HEK293 (cell line): ENCODE results near the gene FAM217A.
A peak's percentile ranks its signal among the peaks of the same experiment; 100 is the strongest.

Experiments
- CTCF ChIA-PET: fragments of 350-600 bp; formaldehyde crosslinking; extraction: SDS; loops from one replicate; lab custom pipeline; 2021; ENCODE audit warnings: antibody characterized with exemption; lab: Yijun Ruan, JAX
- POLR2A ChIA-PET: fragments of 300-600 bp; formaldehyde crosslinking; extraction: SDS; loops from one replicate; lab custom pipeline; 2020; ENCODE audit warnings: antibody characterized with exemption, inconsistent platforms; lab: Yijun Ruan, JAX
- H3K27ac ChIP-seq: fragments of 200-500 bp; sonication (Bioruptor generic); 2 replicates; pipeline ENCODE4 v1.5.1; 2014; ENCODE audit warnings: low read depth, low read length, control low read depth, inconsistent platforms; ENCODE audit errors: extremely low read depth
- H3K36me3 ChIP-seq, 2 experiments: fragments of 200-500 bp in 1 of 2; sonication (Bioruptor generic) in 1 of 2; 1 replicate in 1 of 2; 2 replicates in 1 of 2; pipeline ENCODE4 v1.5.1; 2014 to 2017; ENCODE audit warnings: inconsistent platforms in 2 of 2, low read length in 2 of 2; ENCODE audit not compliant: control insufficient read depth in 2 of 2, insufficient read depth in 1 of 2
- H3K4me1 ChIP-seq: fragments of 200-500 bp; sonication (Bioruptor generic); 2 replicates; pipeline ENCODE4 v1.5.1; 2014; ENCODE audit warnings: mild to moderate bottlenecking, low read length, inconsistent platforms; ENCODE audit not compliant: control insufficient read depth, insufficient read depth
- H3K4me3 ChIP-seq: 2 replicates; pipeline ENCODE4 v1.5.1; 2011; ENCODE audit warnings: low read depth, mild to moderate bottlenecking, control low read depth, low read length, moderate library complexity
- H3K9me3 ChIP-seq: fragments of 200-500 bp; sonication (Bioruptor generic); 2 replicates; pipeline ENCODE4 v1.5.1; 2014; ENCODE audit warnings: low read depth, low read length, inconsistent platforms; ENCODE audit not compliant: control insufficient read depth, insufficient read depth
- KLF10 ChIP-seq: fragments of 450-650 bp; IDR thresholded peaks from 2 replicates; pipeline ENCODE4 v1.5.1; 2018; ENCODE audit warnings: missing biosample characterization, mild to moderate bottlenecking, missing genetic modification characterization
- PRDM1 ChIP-seq: fragments of 450-650 bp; formaldehyde crosslinking; IDR thresholded peaks from 2 replicates; pipeline ENCODE4; 2016; ENCODE audit warnings: missing biosample characterization, missing genetic modification characterization
- SCRT2 ChIP-seq: fragments of 450-650 bp; formaldehyde crosslinking; IDR thresholded peaks from 2 replicates; pipeline ENCODE4 v1.5.1; 2016; ENCODE audit warnings: missing biosample characterization, missing genetic modification characterization
- ZBTB8A ChIP-seq: fragments of 450-650 bp; formaldehyde crosslinking; IDR thresholded peaks from 2 replicates; pipeline ENCODE4 v1.5.1; 2016; ENCODE audit warnings: missing biosample characterization, missing genetic modification characterization
- ZFP37 ChIP-seq: fragments of 450-650 bp; formaldehyde crosslinking; IDR thresholded peaks from 2 replicates; pipeline ENCODE4 v1.5.1; 2016; ENCODE audit warnings: missing biosample characterization, missing genetic modification characterization
- ZNF174 ChIP-seq: fragments of 450-650 bp; formaldehyde crosslinking; IDR thresholded peaks from 2 replicates; pipeline ENCODE4 v1.5.0; 2017; ENCODE audit warnings: missing biosample characterization, mild to moderate bottlenecking, missing genetic modification characterization
- ZNF274 ChIP-seq, 2 experiments: fragments of 200-500 bp in 1 of 2; fragments of 450-650 bp in 1 of 2; sonication (Bioruptor generic) in 1 of 2; formaldehyde crosslinking in 1 of 2; IDR thresholded peaks; 2 replicates each; pipeline versions ENCODE4 v1.5.1 to v1.6.1; 2014 to 2016; ENCODE audit warnings: borderline replicate concordance in 1 of 2, inconsistent platforms in 1 of 2, low read length in 1 of 2, missing biosample characterization in 1 of 2, missing genetic modification characterization in 1 of 2
- ZNF335 ChIP-seq: fragments of 450-650 bp; formaldehyde crosslinking; conservative IDR thresholded peaks from 2 replicates; pipeline ENCODE4 v1.5.1; 2016; ENCODE audit warnings: missing biosample characterization, missing genetic modification characterization
- ZNF366 ChIP-seq: fragments of 450-650 bp; formaldehyde crosslinking; conservative IDR thresholded peaks from 2 replicates; pipeline ENCODE4 v1.5.1; 2016; ENCODE audit warnings: missing biosample characterization, missing genetic modification characterization
- ZNF394 ChIP-seq: fragments of 450-650 bp; formaldehyde crosslinking; IDR thresholded peaks from 2 replicates; pipeline ENCODE4 v1.5.1; 2016; ENCODE audit warnings: missing biosample characterization, missing genetic modification characterization, mild to moderate bottlenecking, moderate library complexity, borderline replicate concordance
- ZNF76 ChIP-seq: fragments of 450-650 bp; formaldehyde crosslinking; IDR thresholded peaks from 2 replicates; pipeline ENCODE4; 2016; ENCODE audit warnings: low read depth, missing biosample characterization, missing genetic modification characterization, borderline replicate concordance
- ZNF843 ChIP-seq: fragments of 450-650 bp; formaldehyde crosslinking; IDR thresholded peaks from 2 replicates; pipeline ENCODE4 v1.5.1; 2016; ENCODE audit warnings: missing biosample characterization, missing genetic modification characterization
- TF ChIP-seq, protein P1 (sequence below): fragments of 450-650 bp; formaldehyde crosslinking; IDR thresholded peaks from 2 replicates; pipeline ENCODE4 v1.5.1; 2016; ENCODE audit warnings: missing biosample characterization, missing genetic modification characterization
- TF ChIP-seq, protein P2 (sequence below): fragments of 450-650 bp; formaldehyde crosslinking; IDR thresholded peaks from 2 replicates; pipeline ENCODE4 v1.5.1; 2017; ENCODE audit warnings: missing biosample characterization, missing genetic modification characterization
- TF ChIP-seq, protein P3 (sequence below): fragments of 450-650 bp; formaldehyde crosslinking; IDR thresholded peaks from 2 replicates; pipeline ENCODE4 v1.5.1; 2016; ENCODE audit warnings: missing biosample characterization, missing genetic modification characterization
- TF ChIP-seq, protein P4 (sequence below): fragments of 450-650 bp; formaldehyde crosslinking; IDR thresholded peaks from 2 replicates; pipeline ENCODE4 v1.5.1; 2017; ENCODE audit warnings: missing biosample characterization, mild to moderate bottlenecking, missing genetic modification characterization, moderate library complexity
- TF ChIP-seq, protein P5 (sequence below): fragments of 450-650 bp; formaldehyde crosslinking; IDR thresholded peaks from 2 replicates; pipeline ENCODE4 v1.5.1; 2016; ENCODE audit warnings: missing biosample characterization, missing genetic modification characterization
- TF ChIP-seq, protein P6 (sequence below): fragments of 450-650 bp; formaldehyde crosslinking; IDR thresholded peaks from 2 replicates; pipeline ENCODE4 v1.5.1; 2016; ENCODE audit warnings: missing biosample characterization, missing genetic modification characterization

Gene FAM217A

DNA sequence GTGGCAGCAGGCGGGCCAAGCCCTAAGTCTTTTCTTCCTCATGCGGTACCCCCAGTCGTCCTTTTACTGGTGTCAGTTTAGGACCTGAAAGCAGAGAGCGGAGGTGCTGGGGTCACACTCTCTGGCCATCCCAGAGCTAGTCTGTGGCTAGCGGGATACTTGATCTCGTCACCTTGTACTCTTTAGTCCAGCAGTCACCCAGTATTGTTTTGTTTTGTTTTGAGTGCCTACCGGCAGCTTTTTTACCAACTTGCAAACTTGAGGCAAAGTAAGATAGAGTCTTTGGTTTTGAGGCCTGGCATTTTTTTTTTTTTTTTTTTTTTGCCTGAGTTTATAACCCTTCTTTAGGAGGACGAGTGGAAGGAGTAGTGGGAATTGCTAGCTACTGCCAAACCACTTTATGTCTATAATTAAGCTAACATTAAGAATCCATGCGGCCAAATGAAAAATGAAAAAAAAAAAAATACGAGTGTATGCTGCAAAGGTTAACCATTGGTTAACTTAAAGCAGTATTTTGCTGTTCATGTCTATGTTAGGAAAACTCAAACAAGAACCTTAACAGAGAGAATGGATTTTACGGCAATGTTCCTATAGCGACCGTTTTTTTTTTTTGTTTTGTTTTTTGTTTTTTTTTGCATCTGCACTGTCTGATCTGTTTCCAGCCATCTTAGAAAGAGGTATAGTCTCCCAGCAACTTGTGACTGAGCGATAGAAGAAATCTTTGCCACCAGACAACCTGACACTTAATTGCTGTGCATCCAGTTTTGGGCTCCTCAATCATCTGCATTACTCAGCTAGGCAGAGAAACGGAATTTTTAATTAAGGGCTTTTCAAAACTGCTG is 56.9 kb downstream of the FAM217A start (continued):
- TF ChIP-seq ZNF274 (IDR thresholded peaks at IDR 0.05; ENCODE audit: low read length), result no peak
- TF ChIP-seq ZNF274 (tag by site-specific recombination; IDR thresholded peaks at IDR 0.05; ENCODE audit: borderline replicate concordance), result no peak
- TF ChIP-seq, protein P1, sequence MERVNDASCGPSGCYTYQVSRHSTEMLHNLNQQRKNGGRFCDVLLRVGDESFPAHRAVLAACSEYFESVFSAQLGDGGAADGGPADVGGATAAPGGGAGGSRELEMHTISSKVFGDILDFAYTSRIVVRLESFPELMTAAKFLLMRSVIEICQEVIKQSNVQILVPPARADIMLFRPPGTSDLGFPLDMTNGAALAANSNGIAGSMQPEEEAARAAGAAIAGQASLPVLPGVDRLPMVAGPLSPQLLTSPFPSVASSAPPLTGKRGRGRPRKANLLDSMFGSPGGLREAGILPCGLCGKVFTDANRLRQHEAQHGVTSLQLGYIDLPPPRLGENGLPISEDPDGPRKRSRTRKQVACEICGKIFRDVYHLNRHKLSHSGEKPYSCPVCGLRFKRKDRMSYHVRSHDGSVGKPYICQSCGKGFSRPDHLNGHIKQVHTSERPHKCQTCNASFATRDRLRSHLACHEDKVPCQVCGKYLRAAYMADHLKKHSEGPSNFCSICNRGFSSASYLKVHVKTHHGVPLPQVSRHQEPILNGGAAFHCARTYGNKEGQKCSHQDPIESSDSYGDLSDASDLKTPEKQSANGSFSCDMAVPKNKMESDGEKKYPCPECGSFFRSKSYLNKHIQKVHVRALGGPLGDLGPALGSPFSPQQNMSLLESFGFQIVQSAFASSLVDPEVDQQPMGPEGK, result no peak
- TF ChIP-seq, protein P2, sequence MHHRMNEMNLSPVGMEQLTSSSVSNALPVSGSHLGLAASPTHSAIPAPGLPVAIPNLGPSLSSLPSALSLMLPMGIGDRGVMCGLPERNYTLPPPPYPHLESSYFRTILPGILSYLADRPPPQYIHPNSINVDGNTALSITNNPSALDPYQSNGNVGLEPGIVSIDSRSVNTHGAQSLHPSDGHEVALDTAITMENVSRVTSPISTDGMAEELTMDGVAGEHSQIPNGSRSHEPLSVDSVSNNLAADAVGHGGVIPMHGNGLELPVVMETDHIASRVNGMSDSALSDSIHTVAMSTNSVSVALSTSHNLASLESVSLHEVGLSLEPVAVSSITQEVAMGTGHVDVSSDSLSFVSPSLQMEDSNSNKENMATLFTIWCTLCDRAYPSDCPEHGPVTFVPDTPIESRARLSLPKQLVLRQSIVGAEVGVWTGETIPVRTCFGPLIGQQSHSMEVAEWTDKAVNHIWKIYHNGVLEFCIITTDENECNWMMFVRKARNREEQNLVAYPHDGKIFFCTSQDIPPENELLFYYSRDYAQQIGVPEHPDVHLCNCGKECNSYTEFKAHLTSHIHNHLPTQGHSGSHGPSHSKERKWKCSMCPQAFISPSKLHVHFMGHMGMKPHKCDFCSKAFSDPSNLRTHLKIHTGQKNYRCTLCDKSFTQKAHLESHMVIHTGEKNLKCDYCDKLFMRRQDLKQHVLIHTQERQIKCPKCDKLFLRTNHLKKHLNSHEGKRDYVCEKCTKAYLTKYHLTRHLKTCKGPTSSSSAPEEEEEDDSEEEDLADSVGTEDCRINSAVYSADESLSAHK (tag by site-specific recombination), result no peak
- TF ChIP-seq ZFP37, result no peak
- TF ChIP-seq PRDM1 (tag by site-specific recombination), result no peak
- TF ChIP-seq ZNF335 (tag by site-specific recombination), result no peak
- no peak for TF ChIP-seq KLF10 (tag by site-specific recombination)
- TF ChIP-seq, protein P3, sequence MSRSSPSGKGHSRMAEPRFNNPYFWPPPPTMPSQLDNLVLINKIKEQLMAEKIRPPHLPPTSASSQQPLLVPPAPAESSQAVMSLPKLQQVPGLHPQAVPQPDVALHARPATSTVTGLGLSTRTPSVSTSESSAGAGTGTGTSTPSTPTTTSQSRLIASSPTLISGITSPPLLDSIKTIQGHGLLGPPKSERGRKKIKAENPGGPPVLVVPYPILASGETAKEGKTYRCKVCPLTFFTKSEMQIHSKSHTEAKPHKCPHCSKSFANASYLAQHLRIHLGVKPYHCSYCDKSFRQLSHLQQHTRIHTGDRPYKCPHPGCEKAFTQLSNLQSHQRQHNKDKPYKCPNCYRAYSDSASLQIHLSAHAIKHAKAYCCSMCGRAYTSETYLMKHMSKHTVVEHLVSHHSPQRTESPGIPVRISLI (tag by site-specific recombination), result peak; percentile 90

DNA sequence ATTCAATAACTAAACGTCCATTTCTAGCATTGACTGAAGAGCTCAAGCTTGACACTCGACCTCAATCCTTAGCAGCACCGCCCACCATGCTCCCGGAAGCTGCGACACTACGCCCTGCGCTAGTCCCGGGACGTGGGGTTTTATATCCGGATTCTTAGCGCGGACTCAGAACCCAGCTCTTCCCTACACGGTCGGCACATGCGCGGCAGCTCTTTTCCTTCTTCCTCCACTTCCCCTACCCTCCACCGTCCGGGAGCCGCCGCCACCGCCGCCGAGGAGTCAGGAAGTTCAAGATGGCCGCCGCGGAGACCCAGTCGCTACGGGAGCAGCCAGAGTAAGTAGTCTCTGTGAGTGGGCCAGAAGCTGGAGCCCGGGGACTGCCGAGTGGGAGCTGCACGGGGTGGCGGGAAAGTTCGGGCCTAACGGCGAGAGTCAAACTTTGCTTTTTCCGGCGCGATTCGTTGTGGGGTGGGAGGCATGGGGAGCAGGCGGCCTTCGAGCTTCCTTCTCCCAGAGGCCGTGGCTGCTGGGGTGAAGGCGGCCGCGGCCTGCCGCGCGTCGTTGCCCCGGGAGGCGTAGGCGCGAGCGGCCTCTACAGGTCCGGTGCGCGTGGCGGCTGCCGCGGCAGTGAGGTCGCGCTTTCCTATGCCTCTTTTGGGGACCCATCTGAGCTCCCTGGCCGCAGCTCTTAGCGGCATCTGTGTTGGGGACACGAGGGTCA is 57.6 kb downstream of the FAM217A start:
- CTCF ChIA-PET, result interaction anchor here (0.6 to 1.8 kb wide), 12 partner anchors 9 to 260 kb away, joined by 3 to 9 read pairs (median 4); partner anchors contain the start of gene FAM50B
- POLR2A ChIA-PET, result interaction anchor here (0.5 to 2.6 kb wide), 47 partner anchors 8 to 1240 kb away, joined by 3 to 38 read pairs (median 4); partner anchors contain the start of genes ECI2, FARS2, LYRM4 and PXDC1
- Histone ChIP-seq H3K36me3 (peaks cover 0 to 4% of the 10 kb centered on the region in 2 experiments; a peak in 1 of 3 replicates), H3K27ac (peak overlapping the region; percentile 88), H3K9me3 (no peaks in the 10 kb centered on the region), H3K4me3 (peak overlapping the region; percentile 80), H3K4me1 (peaks cover 5% of the 10 kb centered on the region)
- TF ChIP-seq, protein P4, sequence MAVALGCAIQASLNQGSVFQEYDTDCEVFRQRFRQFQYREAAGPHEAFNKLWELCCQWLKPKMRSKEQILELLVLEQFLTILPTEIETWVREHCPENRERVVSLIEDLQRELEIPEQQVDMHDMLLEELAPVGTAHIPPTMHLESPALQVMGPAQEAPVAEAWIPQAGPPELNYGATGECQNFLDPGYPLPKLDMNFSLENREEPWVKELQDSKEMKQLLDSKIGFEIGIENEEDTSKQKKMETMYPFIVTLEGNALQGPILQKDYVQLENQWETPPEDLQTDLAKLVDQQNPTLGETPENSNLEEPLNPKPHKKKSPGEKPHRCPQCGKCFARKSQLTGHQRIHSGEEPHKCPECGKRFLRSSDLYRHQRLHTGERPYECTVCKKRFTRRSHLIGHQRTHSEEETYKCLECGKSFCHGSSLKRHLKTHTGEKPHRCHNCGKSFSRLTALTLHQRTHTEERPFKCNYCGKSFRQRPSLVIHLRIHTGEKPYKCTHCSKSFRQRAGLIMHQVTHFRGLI (tag by site-specific recombination), result 0 out of 2 replicates have a peak, but pooled peaks have one; percentile 32
- TF ChIP-seq PRDM1 (tag by site-specific recombination) (no peak), ZNF394 (tag by site-specific recombination) (peak; percentile 70; the same call in 1 of the 2 replicates), ZBTB8A (tag by site-specific recombination) (peak; percentile 58), ZNF843 (tag by site-specific recombination) (0 out of 2 replicates have a peak, but pooled peaks have one; percentile 12), SCRT2 (tag by site-specific recombination) (peak; percentile 79), ZNF76 (tag by site-specific recombination) (peak; percentile 77), ZNF174 (tag by site-specific recombination) (no peak), ZNF366 (tag by site-specific recombination) (peak; percentile 40; the same call in 1 of the 2 replicates)
- TF ChIP-seq, protein P5, sequence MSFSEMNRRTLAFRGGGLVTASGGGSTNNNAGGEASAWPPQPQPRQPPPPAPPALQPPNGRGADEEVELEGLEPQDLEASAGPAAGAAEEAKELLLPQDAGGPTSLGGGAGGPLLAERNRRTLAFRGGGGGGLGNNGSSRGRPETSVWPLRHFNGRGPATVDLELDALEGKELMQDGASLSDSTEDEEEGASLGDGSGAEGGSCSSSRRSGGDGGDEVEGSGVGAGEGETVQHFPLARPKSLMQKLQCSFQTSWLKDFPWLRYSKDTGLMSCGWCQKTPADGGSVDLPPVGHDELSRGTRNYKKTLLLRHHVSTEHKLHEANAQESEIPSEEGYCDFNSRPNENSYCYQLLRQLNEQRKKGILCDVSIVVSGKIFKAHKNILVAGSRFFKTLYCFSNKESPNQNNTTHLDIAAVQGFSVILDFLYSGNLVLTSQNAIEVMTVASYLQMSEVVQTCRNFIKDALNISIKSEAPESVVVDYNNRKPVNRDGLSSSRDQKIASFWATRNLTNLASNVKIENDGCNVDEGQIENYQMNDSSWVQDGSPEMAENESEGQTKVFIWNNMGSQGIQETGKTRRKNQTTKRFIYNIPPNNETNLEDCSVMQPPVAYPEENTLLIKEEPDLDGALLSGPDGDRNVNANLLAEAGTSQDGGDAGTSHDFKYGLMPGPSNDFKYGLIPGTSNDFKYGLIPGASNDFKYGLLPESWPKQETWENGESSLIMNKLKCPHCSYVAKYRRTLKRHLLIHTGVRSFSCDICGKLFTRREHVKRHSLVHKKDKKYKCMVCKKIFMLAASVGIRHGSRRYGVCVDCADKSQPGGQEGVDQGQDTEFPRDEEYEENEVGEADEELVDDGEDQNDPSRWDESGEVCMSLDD (tag by site-specific recombination), result peak; percentile 37; the same call in 1 of the 2 replicates
- TF ChIP-seq, protein P6, sequence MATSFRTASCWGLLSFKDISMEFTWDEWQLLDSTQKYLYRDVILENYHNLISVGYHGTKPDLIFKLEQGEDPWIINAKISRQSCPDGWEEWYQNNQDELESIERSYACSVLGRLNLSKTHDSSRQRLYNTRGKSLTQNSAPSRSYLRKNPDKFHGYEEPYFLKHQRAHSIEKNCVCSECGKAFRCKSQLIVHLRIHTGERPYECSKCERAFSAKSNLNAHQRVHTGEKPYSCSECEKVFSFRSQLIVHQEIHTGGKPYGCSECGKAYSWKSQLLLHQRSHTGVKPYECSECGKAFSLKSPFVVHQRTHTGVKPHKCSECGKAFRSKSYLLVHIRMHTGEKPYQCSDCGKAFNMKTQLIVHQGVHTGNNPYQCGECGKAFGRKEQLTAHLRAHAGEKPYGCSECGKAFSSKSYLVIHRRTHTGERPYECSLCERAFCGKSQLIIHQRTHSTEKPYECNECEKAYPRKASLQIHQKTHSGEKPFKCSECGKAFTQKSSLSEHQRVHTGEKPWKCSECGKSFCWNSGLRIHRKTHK, result no peak
